Trophoblast cell (in vitro differentiated cells and primary cell): ENCODE measurements around the gene PRPF6.

Source experiments
- DNase-seq, 2 donors: peaks; one replicate each; pipeline ENCODE4 v3.0.0-alpha.2; 2016
- H2AFZ ChIP-seq: 2 replicates; pipeline ENCODE4 v1.6.1; 2013; ENCODE audit warnings: low read length, moderate library complexity, mild to moderate bottlenecking; ENCODE audit not compliant: insufficient read depth, poor library complexity
- H2AK5ac ChIP-seq: 2 replicates; pipeline ENCODE4 v1.6.1; 2013; ENCODE audit warnings: mild to moderate bottlenecking, low read length
- H2BK120ac ChIP-seq: 2 replicates; pipeline ENCODE4 v1.6.1; 2013; ENCODE audit warnings: low read length, mild to moderate bottlenecking, moderate library complexity; ENCODE audit not compliant: insufficient read depth, poor library complexity
- H2BK12ac ChIP-seq: 2 replicates; pipeline ENCODE4 v1.6.1; 2013; ENCODE audit warnings: mild to moderate bottlenecking, low read length, moderate library complexity
- H2BK5ac ChIP-seq: 2 replicates; pipeline ENCODE4 v1.6.1; 2013; ENCODE audit warnings: low read length, low read depth, moderate library complexity, mild to moderate bottlenecking; ENCODE audit not compliant: poor library complexity
- H3K14ac ChIP-seq: 2 replicates; pipeline ENCODE4 v1.6.1; 2013; ENCODE audit warnings: mild to moderate bottlenecking, low read length
- H3K18ac ChIP-seq: 2 replicates; pipeline ENCODE4 v1.6.1; 2013; ENCODE audit warnings: mild to moderate bottlenecking, low read length
- H3K23ac ChIP-seq: 2 replicates; pipeline ENCODE4 v1.6.1; 2013; ENCODE audit warnings: low read length
- H3K27ac ChIP-seq: 2 replicates; pipeline ENCODE4 v1.5.1; 2013; ENCODE audit warnings: low read depth, mild to moderate bottlenecking, inconsistent platforms, low read length, moderate library complexity
- H3K27me3 ChIP-seq: 2 replicates; pipeline ENCODE4 v1.6.1; 2013; ENCODE audit warnings: inconsistent platforms, mild to moderate bottlenecking, low read length, moderate library complexity; ENCODE audit not compliant: insufficient read depth
- H3K36me3 ChIP-seq, 2 experiments: 1 replicate in 1 of 2; 2 replicates in 1 of 2; pipeline ENCODE4 v1.6.1; 2013; ENCODE audit warnings: low read length in 2 of 2, mild to moderate bottlenecking in 2 of 2, moderate library complexity in 1 of 2; ENCODE audit not compliant: insufficient read depth in 2 of 2, control insufficient read depth in 1 of 2
- H3K4ac ChIP-seq: 2 replicates; pipeline ENCODE4 v1.6.1; 2013; ENCODE audit warnings: low read depth, mild to moderate bottlenecking, low read length, moderate library complexity
- H3K4me1 ChIP-seq, 2 experiments: 1 replicate in 1 of 2; 2 replicates in 1 of 2; pipeline ENCODE4 v1.6.1; 2013; ENCODE audit warnings: low read length in 2 of 2, mild to moderate bottlenecking in 2 of 2, moderate library complexity in 1 of 2; ENCODE audit not compliant: insufficient read depth in 2 of 2, control insufficient read depth in 1 of 2
- H3K4me2 ChIP-seq: 2 replicates; pipeline ENCODE4 v1.6.1; 2013; ENCODE audit warnings: inconsistent platforms, mild to moderate bottlenecking, low read length, moderate library complexity
- H3K4me3 ChIP-seq: 2 replicates; pipeline ENCODE4 v1.5.1; 2013; ENCODE audit warnings: mild to moderate bottlenecking, low read depth, low read length, inconsistent platforms
- H3K79me1 ChIP-seq: one replicate; pipeline ENCODE4 v1.6.1; 2013; ENCODE audit warnings: low read length
- H3K79me2 ChIP-seq: 2 replicates; pipeline ENCODE4 v1.6.1; 2013; ENCODE audit warnings: low read length, mild to moderate bottlenecking; ENCODE audit not compliant: control insufficient read depth, insufficient read depth, poor library complexity
- H3K9ac ChIP-seq: 2 replicates; pipeline ENCODE4 v1.6.1; 2013; ENCODE audit warnings: mild to moderate bottlenecking, low read length
- H3K9me3 ChIP-seq: 2 replicates; pipeline ENCODE4 v1.6.1; 2013; ENCODE audit warnings: low read depth, mild to moderate bottlenecking, control low read depth, inconsistent platforms, low read length; ENCODE audit not compliant: insufficient read depth
- H4K12ac ChIP-seq: 2 replicates; pipeline ENCODE4 v1.6.1; 2013; ENCODE audit warnings: low read depth, mild to moderate bottlenecking, low read length, moderate library complexity
- H4K8ac ChIP-seq: 2 replicates; pipeline ENCODE4 v1.6.1; 2013; ENCODE audit warnings: low read depth, mild to moderate bottlenecking, low read length, moderate library complexity
- H4K91ac ChIP-seq: one replicate; pipeline ENCODE4 v1.6.1; 2013; ENCODE audit warnings: low read depth, mild to moderate bottlenecking, low read length, moderate library complexity
- WGBS: extraction: QIAGEN DNeasy Blood & Tissue Kit; methylation state at CpG from one replicate; pipeline ENCODE4 v1.1.7; 2013; ENCODE audit warnings: missing lambda C conversion rate; ENCODE audit not compliant: insufficient read length, insufficient coverage; ENCODE audit errors: extremely low coverage; 5-methylcytosine and 5-hydroxymethylcytosine counted together

Gene PRPF6

DNA sequence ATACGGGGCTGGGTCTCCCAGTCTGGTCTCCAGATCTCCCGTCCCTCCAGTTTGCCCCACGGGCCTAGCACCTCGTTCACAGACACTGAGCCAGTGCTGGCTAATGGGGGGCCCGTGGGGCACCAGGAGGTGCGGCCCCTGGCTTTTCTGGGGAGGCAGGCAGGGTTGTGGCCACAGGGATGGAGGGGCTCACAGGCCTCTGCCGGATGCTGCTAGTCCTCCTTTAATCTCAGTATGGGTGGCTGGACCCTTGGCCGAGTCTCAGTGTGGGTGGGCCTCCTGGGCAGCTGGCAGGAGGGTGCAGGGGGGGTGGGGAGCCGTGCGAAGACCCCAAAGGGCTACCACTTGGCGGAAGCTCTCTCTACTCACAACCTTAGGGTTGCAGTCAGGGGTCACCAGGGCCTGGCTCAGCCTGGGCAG is 70.1 kb downstream of the PRPF6 start:
- H3K4ac ChIP-seq, result no peak overlapping the region
- no peak overlapping the region for H2BK5ac ChIP-seq
- H4K8ac ChIP-seq, result no peak overlapping the region
- no peak for DNase-seq
- H3K9me3 ChIP-seq, result no peaks in the 10 kb centered on the region
- no peak overlapping the region for H3K4me2 ChIP-seq
- H3K4me3 ChIP-seq, result no peak overlapping the region
- H3K4me1 ChIP-seq, result peaks cover 18 to 29% of the 10 kb centered on the region in 2 experiments
- peaks cover 11% of the 10 kb centered on the region for H3K79me1 ChIP-seq
- H2AFZ ChIP-seq, result no peak overlapping the region
- no peak overlapping the region for H2BK12ac ChIP-seq
- H4K12ac ChIP-seq, result no peak overlapping the region
- no peaks in the 10 kb centered on the region for H3K79me2 ChIP-seq
- H3K9ac ChIP-seq, result no peak overlapping the region
- no peaks in the 10 kb centered on the region for H3K36me3 ChIP-seq
- no peak overlapping the region for H3K27ac ChIP-seq
- no peak overlapping the region for H3K18ac ChIP-seq
- H2BK120ac ChIP-seq, result no peak overlapping the region
- no peak overlapping the region for H3K23ac ChIP-seq
- H4K91ac ChIP-seq, result no peak overlapping the region
- H3K27me3 ChIP-seq, result peaks cover 37% of the 10 kb centered on the region
- no peak overlapping the region for H3K14ac ChIP-seq
- WGBS, result no CpG with 5 or more reads among the region's 11 CpGs
- H2AK5ac ChIP-seq, result no peak overlapping the region

DNA sequence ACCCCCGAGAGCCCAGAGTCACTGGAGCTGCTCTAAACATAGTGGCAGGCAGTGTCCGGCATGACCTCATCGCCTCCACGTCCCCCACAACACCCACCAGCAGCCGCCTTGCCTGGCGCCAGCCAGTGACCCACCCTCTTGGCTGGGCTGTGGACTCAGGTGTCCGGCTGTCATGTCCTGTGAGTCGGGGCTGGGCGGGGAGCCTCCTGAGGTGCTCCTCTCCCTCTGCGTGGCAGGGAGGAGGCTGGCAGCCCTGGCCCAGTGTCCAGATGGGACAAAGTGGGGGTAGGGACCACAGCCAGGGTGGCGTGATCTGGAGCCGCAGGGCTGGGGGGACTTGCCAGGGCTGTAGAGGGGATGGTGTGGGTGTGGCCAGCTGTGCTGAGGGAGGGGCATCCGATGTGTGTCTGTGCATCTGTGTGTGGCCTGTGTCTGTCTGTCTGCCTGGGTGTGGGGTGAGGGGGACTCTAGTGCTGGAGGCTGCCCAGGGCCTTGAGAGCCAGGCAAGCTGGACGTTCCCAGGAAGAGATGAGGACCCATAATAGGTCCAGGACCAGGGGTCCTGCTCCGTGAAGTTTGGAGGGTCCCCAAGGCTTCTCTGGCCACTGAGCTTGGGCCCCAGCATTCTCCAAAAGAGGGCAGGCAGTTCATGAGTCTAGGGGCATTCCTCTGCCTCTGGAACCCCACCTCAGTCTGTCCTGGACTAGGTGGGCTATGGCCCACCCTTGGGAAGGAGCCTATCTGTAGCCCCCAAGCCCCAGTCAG is 70.8 kb downstream of the PRPF6 start:
- Histone ChIP-seq H2BK120ac (no peak overlapping the region), H3K14ac (no peak overlapping the region), H3K23ac (no peak overlapping the region), H2AK5ac (no peak overlapping the region), H3K27ac (no peak overlapping the region), H4K91ac (no peak overlapping the region), H4K12ac (no peak overlapping the region), H3K4me1 (peaks cover 20 to 35% of the 10 kb centered on the region in 2 experiments), H2BK12ac (peak overlapping the region; percentile 38), H3K27me3 (peaks cover 36% of the 10 kb centered on the region), H3K18ac (no peak overlapping the region), H3K79me1 (peaks cover 16% of the 10 kb centered on the region), H3K36me3 (no peaks in the 10 kb centered on the region), H2BK5ac (no peak overlapping the region), H4K8ac (no peak overlapping the region), H3K4me3 (no peak overlapping the region), H3K79me2 (no peaks in the 10 kb centered on the region), H3K9ac (no peak overlapping the region), H3K9me3 (no peaks in the 10 kb centered on the region), H3K4me2 (no peak overlapping the region), H3K4ac (no peak overlapping the region), H2AFZ (no peak overlapping the region)
- no CpG with 5 or more reads among the region's 15 CpGs for WGBS
- DNase-seq, result no peak

DNA sequence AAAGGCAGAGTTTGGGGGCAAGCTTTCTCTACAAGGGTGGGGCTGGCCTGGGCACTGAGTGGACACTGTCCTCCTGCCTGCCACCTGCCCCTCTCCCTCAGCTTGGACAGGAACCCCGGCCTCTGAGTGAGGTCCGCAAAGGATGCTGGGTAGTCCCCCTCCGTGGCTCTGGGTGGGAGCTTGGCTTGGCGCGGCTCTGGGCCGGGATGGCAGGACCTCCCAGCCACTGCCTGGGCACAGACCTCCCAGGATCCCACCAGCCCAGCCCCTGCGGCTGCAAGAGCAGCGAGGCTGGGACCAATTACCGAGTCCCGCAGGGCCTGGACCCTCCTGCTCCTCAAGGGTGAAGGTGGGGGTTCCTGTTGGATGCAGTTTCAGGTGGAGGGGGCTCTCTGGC is 71.4 kb downstream of the PRPF6 start:
- Histone ChIP-seq H3K27me3 (peaks cover 32% of the 10 kb centered on the region), H2BK5ac (no peak overlapping the region), H3K79me1 (peaks cover 16% of the 10 kb centered on the region), H3K79me2 (no peaks in the 10 kb centered on the region), H3K9ac (no peak overlapping the region), H3K14ac (no peak overlapping the region), H4K91ac (no peak overlapping the region), H4K8ac (no peak overlapping the region), H3K4me3 (no peak overlapping the region), H3K9me3 (no peaks in the 10 kb centered on the region), H2BK120ac (no peak overlapping the region), H3K23ac (no peak overlapping the region), H2AK5ac (no peak overlapping the region), H3K4ac (no peak overlapping the region), H2AFZ (no peak overlapping the region), H3K4me1 (peaks cover 20 to 39% of the 10 kb centered on the region in 2 experiments), H2BK12ac (no peak overlapping the region), H3K36me3 (no peaks in the 10 kb centered on the region), H3K18ac (no peak overlapping the region), H3K4me2 (no peak overlapping the region), H3K27ac (no peak overlapping the region), H4K12ac (no peak overlapping the region)
- whole genome bisulfite sequencing, result no CpG with 5 or more reads among the region's 10 CpGs
- DNase-seq, result no peak

DNA sequence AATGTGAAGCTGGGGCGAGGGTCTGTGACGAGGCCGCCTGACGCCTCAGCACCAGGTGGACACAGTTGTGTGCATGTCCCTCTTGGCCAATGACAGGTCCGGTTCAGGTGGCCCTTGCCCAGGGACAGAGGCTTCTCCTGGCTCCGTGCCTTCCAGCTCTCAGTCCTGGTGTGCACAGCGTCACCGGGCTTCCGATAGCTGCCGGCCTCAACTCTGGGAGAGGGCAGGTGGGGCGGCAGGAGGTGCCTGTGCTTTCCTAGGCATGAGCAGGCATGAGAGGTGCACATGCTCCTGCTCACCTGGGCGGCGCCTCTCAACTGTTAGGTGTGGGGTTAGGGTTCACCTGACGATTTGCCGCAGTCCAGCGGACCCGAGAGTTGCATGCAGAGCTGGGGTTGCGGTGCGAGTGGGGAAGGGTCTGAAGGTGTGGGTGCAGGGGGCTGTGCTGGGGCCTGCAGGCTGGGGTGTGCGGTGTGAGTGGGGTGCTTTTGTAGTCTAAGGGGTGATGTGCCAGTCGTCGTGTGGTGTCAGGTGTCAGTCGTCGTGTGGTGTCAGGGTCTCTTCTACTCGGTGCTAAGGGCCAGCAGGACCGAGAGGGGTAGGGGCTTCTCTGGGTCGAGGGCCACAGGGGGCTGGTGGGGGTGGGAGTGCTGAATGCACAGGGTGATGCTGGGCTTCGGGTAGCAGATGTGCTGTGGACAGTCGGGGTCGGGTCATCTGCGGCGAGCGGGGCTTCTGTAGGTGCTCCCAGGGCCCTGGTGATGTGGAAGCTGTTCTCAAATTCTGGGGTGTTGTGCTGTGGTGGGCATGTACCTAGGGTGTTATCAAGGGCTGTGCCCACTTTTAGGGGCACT is 72.3 kb downstream of the PRPF6 start:
- Histone ChIP-seq H3K4me1 (peaks cover 20 to 39% of the 10 kb centered on the region in 2 experiments), H3K4ac (no peak overlapping the region), H2BK12ac (peak overlapping the region; percentile 25), H3K23ac (no peak overlapping the region), H2BK5ac (peak overlapping the region; percentile 3), H3K27ac (no peak overlapping the region), H4K91ac (peak overlapping the region; percentile 75), H3K18ac (no peak overlapping the region), H3K4me2 (no peak overlapping the region), H3K9me3 (no peaks in the 10 kb centered on the region), H2BK120ac (peak overlapping the region; percentile 22), H3K79me2 (no peaks in the 10 kb centered on the region), H3K27me3 (peaks cover 27% of the 10 kb centered on the region), H3K79me1 (peaks cover 16% of the 10 kb centered on the region), H2AK5ac (peak overlapping the region; percentile 32), H2AFZ (no peak overlapping the region), H3K9ac (no peak overlapping the region), H3K4me3 (no peak overlapping the region), H3K14ac (peak overlapping the region; percentile 25), H3K36me3 (no peaks in the 10 kb centered on the region), H4K8ac (peak overlapping the region; percentile 50), H4K12ac (no peak overlapping the region)
- DNase-seq, result no peak
- no CpG with 5 or more reads among the region's 33 CpGs for WGBS
